Measurements from ENCODE around the gene PBXIP1.

- TF ChIP-seq CTCF (IDR thresholded peaks at IDR 0.05; ENCODE audit: poor library complexity) (peak; percentile 74), EZH2 (IDR thresholded peaks at IDR 0.05; ENCODE audit: borderline replicate concordance) (no peak), EZH2phosphoT487 (IDR thresholded peaks at IDR 0.05; ENCODE audit: low read depth, severe bottlenecking, unreplicated experiment) (no peak)
Measured at GRCh38 chr1:154943649-154944400, 12.1 kb downstream of the PBXIP1 start.

Data from hepatocyte (in vitro differentiated cells).